ENCODE data around the gene DMD.
A peak's percentile ranks its signal among the peaks of the same experiment; 100 is the strongest.
"Not testable (repeated sequence)": the region's sequence is repeated elsewhere in the genome, so short reads cannot be mapped to it uniquely, and the experiment has no call there.

DMD gene

GRCh38 chrX:33211356-33212260 lies at the start of gene DMD:
Gene DMD (minus strand): TSS chrX:33211549. CDS start chrX:33211312, 237 bp downstream.
- DNase-seq = no peak
- in situ Hi-C loops (cut with MboI; ENCODE audit: low pct_unique_long_range_greater_than_20kb, low sequenced_read_pairs) = no loop called here

GRCh38 chrX:33252306-33252825 lies 41.0 kb upstream of the DMD start:
- in situ Hi-C loops (cut with MboI; ENCODE audit: low pct_unique_long_range_greater_than_20kb, low sequenced_read_pairs) = no loop called here

GRCh38 chrX:33218819-33219218 lies 7.5 kb upstream of the DMD start:
- in situ Hi-C loops (cut with MboI; ENCODE audit: low pct_unique_long_range_greater_than_20kb, low sequenced_read_pairs) = no loop called here
- DNase-seq = no peak

More at GRCh38 chrX:33252306-33252825, 41.0 kb upstream of the DMD start:
- no peak for DNase-seq

- in situ Hi-C loops (cut with MboI; ENCODE audit: low pct_unique_long_range_greater_than_20kb, low sequenced_read_pairs) = no loop called here
- no peak for DNase-seq
These were observed 1.2 kb downstream of the DMD start for GRCh38 chrX:33210156-33210555.

GRCh38 chrX:33207056-33207455 lies 4.3 kb downstream of the DMD start:
- in situ Hi-C loops (cut with MboI; ENCODE audit: low pct_unique_long_range_greater_than_20kb, low sequenced_read_pairs) = no loop called here
- no peak for DNase-seq

- no peak for DNase-seq
- in situ Hi-C loops (cut with MboI; ENCODE audit: low pct_unique_long_range_greater_than_20kb, low sequenced_read_pairs) = no loop called here
These were observed 6.0 kb downstream of the DMD start for GRCh38 chrX:33205321-33205720.

GRCh38 chrX:33204889-33205288 lies 6.5 kb downstream of the DMD start:
- in situ Hi-C loops (cut with MboI; ENCODE audit: low pct_unique_long_range_greater_than_20kb, low sequenced_read_pairs) = no loop called here

GRCh38 chrX:33198561-33199279 lies 12.6 kb downstream of the DMD start:
- in situ Hi-C loops (cut with MboI; ENCODE audit: low pct_unique_long_range_greater_than_20kb, low sequenced_read_pairs) = no loop called here
- no peak for DNase-seq

More at GRCh38 chrX:33204889-33205288, 6.5 kb downstream of the DMD start:
- DNase-seq = no peak

GRCh38 chrX:33195698-33196097 lies 15.7 kb downstream of the DMD start:
- DNase-seq = no peak
- in situ Hi-C loops (cut with MboI; ENCODE audit: low pct_unique_long_range_greater_than_20kb, low sequenced_read_pairs) = no loop called here

- no peak for DNase-seq
- in situ Hi-C loops (cut with MboI; ENCODE audit: low pct_unique_long_range_greater_than_20kb, low sequenced_read_pairs) = no loop called here
These were observed 16.4 kb downstream of the DMD start for GRCh38 chrX:33194876-33195433.

GRCh38 chrX:33194289-33194688 lies 17.1 kb downstream of the DMD start:
- DNase-seq = no peak
- in situ Hi-C loops (cut with MboI; ENCODE audit: low pct_unique_long_range_greater_than_20kb, low sequenced_read_pairs) = no loop called here

- no peak for DNase-seq
- in situ Hi-C loops (cut with MboI; ENCODE audit: low pct_unique_long_range_greater_than_20kb, low sequenced_read_pairs) = no loop called here
These were observed 21.3 kb downstream of the DMD start for GRCh38 chrX:33190016-33190415.

- in situ Hi-C loops (cut with MboI; ENCODE audit: low pct_unique_long_range_greater_than_20kb, low sequenced_read_pairs) = no loop called here
- DNase-seq = no peak
These were observed 22.5 kb downstream of the DMD start for GRCh38 chrX:33188881-33189280.

- in situ Hi-C loops (cut with MboI; ENCODE audit: low pct_unique_long_range_greater_than_20kb, low sequenced_read_pairs) = no loop called here
- DNase-seq = no peak
These were observed 23.1 kb downstream of the DMD start for GRCh38 chrX:33188286-33188685.

GRCh38 chrX:33184803-33185202 lies 26.5 kb downstream of the DMD start:
- in situ Hi-C loops (cut with MboI; ENCODE audit: low pct_unique_long_range_greater_than_20kb, low sequenced_read_pairs); DNase-seq: not testable (repeated sequence)

GRCh38 chrX:33183361-33183760 lies 28.0 kb downstream of the DMD start:
- no peak for DNase-seq

GRCh38 chrX:33178690-33179089 lies 32.7 kb downstream of the DMD start:
- DNase-seq = no peak
- in situ Hi-C loops (cut with MboI; ENCODE audit: low pct_unique_long_range_greater_than_20kb, low sequenced_read_pairs) = no loop called here

More at GRCh38 chrX:33183361-33183760, 28.0 kb downstream of the DMD start:
- in situ Hi-C loops (cut with MboI; ENCODE audit: low pct_unique_long_range_greater_than_20kb, low sequenced_read_pairs) = no loop called here

- in situ Hi-C loops (cut with MboI; ENCODE audit: low pct_unique_long_range_greater_than_20kb, low sequenced_read_pairs) = no loop called here
- DNase-seq = no peak
These were observed 33.1 kb downstream of the DMD start for GRCh38 chrX:33178218-33178617.

GRCh38 chrX:33175201-33175600 lies 36.1 kb downstream of the DMD start:
- no peak for DNase-seq
- in situ Hi-C loops (cut with MboI; ENCODE audit: low pct_unique_long_range_greater_than_20kb, low sequenced_read_pairs) = no loop called here

GRCh38 chrX:33171041-33171440 lies 40.3 kb downstream of the DMD start:
- in situ Hi-C loops (cut with MboI; ENCODE audit: low pct_unique_long_range_greater_than_20kb, low sequenced_read_pairs) = no loop called here
- DNase-seq = peak; percentile 3

Measured in KBM-7 (cell line).